ENCODE results near the gene AP3S2. TPM values are rescaled to one million over a fixed set of nuclear protein-coding genes. Genes with fewer than 3 reads are reported as not detected.

The AP3S2 gene
- total RNA-seq, 2 donors from 2014 or later: 54.0 to 59.3 TPM

DNA sequence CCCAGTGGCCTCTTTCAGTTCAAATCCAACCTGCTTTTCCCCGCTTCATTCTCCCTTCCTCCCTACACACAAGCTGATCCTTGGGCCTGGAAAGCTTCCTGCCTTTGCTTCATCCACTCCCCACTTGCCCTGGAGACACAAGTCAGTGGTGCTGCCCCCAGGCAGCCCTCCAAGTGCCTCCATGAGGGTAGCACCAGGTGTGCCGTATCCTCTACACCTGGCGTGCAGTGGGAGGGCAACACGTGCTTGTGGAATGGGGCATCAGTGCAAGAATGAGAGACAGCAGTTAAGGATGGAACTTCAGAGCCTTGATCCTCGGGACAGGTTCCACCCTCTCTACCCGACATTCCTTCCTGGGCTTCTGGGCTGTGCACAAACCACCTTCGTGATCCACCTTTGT lies 83.0 kb downstream of the AP3S2 start:
- DNase-seq (no peak), ATAC-seq (no peak)
- intact Hi-C loops (cut with DNase I, micrococcal nuclease): no loop called here

DNA sequence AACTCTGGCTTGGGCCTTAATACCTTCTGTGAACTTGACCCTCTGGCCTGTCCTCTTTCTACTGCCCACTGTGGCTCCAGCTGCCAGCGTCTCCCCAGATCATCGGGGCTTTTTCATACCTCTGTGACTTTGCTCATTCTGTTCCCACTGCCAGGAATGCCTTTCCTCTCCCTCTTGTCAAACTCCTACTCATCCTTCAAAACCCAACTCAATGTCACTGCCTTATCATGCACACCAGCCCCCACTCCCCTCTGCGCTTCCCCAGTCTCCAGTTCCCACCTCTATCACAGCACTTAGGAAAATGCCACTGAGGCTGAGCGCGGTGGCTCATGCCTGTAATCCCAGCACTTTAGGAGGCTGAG lies 84.0 kb downstream of the AP3S2 start:
- ATAC-seq (no peak), DNase-seq (no peak)
- intact Hi-C loops (cut with DNase I, micrococcal nuclease): no loop called here

DNA sequence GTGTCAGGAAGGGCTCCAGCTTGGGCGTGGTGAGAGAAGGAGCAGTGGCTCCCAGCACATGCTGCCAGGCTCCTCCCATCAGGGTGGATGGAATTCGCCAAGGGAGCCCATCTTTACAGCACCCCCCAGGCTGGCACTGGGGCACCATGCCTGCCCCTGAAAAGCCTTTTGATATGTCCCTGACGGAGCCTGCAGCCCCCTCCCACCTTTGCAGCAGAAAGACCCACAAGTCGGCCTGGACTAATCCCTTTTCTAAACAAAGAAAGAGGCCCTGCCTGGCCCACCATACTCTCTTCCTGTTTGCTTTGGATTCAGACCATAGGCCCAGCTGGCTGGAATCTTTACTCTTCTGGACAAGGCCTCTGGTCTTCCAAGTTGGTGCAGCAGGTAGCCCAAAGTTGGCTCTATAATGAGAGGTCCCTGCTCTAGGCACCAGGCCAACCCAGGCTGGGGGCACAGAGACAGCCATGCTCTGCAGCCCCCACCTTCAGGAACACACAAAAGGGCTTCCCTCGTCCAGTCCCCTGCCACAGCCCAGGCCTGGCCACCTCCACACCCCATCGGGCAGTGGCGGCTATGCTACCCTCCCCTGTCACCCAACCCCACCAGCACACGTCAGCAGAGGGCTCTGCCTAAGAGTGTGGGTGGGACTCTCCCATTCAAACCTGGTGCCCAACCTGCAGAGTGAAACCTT lies 84.6 kb downstream of the AP3S2 start:
- ATAC-seq (no peak), DNase-seq (no peak)
- intact Hi-C loops (cut with DNase I, micrococcal nuclease): no loop called here

DNA sequence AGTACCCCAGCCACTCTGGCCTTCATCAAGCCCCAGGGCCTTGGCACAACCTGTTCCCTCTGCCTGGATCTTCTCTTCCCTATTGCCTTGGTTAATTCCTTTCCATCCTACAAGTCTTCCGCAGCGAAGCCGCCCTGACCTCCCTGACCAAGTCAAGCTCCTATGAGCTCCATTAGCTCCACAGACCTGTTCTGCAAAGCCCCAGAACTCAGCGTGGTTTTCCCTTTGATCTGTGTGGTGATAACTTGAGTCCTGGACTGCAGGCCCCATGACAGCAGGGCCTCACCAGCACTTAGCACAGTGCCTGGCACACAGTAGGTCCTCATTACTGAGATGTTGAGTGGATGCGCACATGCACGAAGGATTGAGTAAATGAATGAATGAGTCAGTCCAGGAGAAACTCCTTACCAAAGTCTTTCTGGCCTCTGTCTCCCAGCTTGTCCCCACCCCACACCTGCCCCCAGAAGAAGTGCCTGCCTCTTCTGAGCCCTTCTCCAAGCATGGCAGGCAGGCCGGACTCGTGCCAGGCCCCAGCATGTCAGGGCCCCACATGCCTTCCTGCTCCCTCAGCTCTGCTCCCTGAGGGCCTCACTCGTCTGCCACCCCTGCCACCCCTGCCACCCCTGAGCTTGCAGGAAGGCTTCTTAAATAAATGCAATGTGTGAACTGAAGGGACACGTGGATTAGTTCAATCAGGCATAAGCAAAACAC lies 85.5 kb downstream of the AP3S2 start:
- ATAC-seq (no peak), DNase-seq (no peak)
- intact Hi-C loops (cut with DNase I, micrococcal nuclease): no loop called here

DNA sequence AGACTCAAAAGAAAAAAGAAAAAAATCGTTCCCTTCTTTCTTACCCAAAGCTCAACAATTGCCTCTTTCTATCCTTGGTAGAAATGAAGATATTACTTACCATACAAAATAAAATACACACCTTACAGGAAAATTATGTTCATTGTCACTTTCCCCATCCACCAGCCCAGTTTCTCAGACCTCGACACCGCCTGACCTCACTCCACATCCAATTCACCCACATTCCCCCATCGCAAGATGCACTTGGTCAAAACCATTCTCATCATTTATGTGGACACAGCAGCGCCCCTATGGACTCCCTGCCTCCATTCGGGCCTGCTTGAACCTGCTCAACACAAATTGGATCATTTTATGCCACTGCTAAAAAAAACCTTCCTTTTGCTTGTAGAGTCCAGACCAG lies 86.1 kb downstream of the AP3S2 start:
- no peak for DNase-seq
- ATAC-seq: no peak
- intact Hi-C loops (cut with DNase I, micrococcal nuclease): no loop called here

DNA sequence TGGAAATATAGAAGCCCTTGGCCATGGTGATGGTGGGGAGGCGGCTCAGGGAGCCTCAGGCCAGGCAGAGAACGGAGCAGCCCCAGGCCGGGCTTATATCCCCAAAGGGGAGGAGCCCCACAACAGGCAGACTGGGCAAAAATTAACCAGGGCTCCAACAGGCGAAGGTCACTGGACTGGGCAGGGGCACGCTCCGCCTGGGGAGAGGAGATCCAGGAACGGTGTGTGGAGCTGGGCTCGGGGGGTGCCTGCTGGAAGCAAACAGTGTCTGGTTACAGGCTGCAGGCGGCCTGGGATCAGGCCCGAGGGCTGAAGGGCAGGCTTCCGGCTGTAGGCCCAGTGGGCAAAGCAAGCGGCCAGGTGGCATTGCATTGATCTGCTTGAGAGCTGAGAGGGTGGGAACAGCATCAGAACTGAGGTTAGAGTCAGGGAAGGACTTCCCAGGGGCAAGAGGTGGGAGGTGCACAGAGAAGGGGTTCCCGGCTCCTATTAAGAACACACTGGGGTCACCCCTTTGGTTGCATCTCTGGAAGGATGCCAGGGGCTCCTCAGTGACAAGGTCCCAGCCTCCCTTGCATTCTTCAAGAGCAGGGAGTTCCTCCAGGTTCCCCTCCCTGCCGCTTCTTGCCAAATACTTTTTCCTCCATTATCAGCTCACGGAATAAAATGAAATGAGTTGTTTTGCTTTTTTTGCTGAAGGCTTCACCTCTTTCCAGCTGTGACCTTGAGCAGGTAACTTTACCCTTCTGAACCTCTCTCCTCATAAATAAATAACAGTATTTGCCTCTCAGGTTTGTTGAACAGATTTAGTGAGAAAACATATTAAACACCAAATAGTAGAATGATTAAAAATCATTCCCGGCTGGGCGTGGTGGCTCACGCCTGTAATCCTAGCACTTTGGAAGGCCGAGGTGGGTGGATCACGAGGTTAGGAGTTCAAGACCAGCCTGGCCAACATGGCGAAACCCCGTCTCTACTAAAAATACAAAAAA lies 86.9 kb downstream of the AP3S2 start:
- intact Hi-C loops (cut with DNase I, micrococcal nuclease): no loop called here
- peak; percentile 84 for ATAC-seq
- DNase-seq: peak in 1 of 2 donors; percentile 39

DNA sequence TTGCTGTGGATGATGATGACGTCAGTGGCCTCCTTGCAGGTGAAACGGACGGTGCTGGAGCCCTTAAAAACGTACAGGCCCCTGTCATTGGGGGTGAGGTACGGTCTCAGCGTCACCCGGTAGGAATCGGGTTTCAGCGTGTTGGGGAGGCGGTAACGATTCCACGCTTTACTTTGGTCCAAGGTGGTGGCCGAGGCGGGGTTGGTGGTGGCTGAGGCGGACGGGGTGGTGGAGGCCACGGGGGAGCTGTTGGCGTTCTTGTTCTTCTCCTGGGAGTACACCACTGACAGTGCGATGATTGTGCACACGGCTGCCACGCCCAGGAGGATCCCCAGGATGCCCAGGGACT lies 87.6 kb downstream of the AP3S2 start:
- DNase-seq: no peak
- no peak for ATAC-seq
- intact Hi-C loops (cut with DNase I, micrococcal nuclease): no loop called here

DNA sequence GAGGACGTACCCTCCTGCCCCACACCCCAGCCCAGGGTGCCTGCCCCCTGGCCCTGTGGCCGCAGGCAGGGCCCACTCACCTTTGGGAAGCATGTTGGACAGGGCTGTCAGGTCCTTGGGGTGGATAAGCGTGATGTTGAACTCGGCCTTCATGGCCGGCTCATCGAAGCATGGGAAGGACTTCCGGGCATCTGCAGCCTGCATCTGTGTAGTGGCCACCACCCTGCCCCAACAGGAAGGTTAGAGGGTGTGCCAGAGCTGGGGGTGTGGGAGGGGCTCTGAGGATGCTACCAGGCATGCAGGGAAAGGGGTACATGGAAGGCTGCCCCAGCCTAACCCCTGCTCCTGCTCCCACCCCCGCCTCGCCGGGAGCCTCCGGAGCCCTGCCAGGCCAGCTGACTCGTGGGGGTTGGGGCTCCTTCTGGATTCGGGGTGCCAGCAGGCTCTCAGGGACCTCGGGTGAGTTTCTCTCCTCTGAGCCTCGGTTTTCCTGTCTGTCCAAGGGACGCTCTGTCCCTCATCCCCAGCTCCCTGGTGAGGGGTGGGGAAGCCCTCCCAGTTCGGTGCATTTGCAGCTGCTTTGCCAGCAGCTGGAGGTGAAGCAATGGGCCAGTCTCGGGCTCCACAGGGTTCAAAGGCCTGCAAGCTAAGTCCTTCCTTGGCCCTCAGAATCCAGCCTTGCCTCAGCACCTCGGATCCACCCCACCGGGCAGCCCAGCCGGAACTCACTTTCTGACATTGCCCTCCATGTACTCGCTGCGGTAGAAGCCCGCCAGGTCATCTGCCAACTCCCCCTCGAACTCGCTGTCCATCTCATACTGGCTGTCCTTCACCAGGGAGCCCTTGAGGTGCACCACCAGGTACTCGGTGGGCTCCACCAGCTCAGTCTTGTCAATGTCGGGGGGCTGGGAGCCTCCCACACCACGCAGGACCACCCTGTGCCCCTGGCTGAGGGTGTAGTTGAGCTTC lies 88.3 kb downstream of the AP3S2 start:
- ATAC-seq (no peak), DNase-seq (no peak)
- intact Hi-C loops (cut with DNase I, micrococcal nuclease): no loop called here

DNA sequence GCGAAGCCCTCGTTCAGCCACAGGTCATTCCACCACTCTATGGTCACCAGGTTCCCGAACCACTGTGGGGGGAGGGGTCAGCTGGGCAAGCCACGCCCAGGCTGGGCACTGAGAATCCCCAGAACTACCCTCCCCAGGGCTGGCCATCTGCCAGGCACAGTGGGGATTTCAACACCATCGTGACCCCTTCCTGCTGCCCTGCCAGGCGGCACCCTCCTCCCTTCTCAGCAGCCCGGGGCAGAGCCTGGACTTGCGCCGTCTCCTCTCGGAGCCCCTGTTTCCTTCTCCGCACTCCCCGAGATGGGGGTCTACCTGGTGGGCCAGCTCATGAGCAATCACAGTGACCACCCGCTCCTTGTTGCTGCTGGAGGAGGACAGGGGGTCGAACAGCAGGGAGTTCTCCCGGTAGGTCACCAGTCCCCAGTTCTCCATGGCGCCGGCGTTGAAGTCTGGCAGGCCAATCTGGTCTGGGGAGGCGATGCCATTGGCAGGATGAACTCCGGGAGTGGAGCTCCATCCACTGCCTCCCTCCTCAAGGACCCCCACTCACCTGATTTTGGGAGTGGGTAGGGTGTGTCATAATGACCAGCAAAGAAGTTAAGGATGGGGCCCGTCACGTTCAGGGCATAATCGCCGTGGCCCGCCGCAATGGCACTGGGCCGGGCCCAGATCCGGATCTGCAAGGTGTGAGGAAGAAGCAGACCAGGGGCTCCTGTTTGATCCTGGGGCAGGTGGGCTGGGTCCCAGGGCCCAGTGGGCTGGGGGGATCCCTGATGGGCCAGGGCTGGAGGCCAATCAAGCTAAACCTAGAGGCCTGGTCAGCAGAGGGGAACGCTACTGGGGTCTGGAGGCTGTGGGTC lies 89.6 kb downstream of the AP3S2 start:
- ATAC-seq: no peak
- no peak for DNase-seq
- intact Hi-C loops (cut with DNase I, micrococcal nuclease): no loop called here

DNA sequence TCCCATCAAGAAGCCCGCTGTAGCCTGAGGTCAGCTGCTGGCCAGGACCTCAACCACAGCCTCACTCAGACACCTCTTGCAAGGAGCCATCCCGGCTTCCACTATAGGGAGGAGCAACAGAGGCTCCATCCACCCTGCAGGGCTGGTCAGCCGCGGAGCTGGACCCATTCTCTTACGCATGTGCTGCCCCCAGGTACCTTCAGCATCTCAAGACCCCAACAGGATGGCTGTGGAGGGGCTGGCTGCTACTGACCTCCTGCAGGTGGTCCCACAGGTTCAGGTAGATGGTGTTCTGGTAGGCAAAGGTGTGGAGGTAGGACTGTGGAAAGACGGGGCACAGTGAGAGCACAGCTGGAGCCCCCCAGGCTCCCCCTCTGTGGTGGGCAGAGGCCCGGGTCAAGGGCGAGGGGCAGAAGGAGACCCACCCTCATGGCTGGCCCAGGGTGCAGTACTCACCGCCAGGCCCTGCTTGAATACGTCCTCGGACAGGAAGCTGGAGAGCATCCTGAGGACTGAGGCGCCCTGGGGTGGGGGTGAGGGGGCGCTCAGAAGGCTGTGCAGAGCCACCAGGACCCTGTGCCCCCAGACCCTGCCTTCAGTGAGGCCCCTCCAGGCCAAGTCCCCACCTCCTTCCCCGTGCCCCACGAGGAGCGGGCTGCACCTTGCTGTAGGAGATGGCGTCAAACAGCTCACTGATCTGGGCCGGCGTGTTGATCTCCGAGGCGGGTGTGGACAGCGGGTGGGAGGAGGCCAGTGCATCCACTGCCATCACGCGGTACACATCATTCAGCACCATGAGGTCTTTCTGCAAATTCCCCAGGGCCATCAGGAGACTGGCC lies 90.6 kb downstream of the AP3S2 start:
- ATAC-seq (no peak), DNase-seq (no peak)
- intact Hi-C loops (cut with DNase I, micrococcal nuclease): no loop called here

DNA sequence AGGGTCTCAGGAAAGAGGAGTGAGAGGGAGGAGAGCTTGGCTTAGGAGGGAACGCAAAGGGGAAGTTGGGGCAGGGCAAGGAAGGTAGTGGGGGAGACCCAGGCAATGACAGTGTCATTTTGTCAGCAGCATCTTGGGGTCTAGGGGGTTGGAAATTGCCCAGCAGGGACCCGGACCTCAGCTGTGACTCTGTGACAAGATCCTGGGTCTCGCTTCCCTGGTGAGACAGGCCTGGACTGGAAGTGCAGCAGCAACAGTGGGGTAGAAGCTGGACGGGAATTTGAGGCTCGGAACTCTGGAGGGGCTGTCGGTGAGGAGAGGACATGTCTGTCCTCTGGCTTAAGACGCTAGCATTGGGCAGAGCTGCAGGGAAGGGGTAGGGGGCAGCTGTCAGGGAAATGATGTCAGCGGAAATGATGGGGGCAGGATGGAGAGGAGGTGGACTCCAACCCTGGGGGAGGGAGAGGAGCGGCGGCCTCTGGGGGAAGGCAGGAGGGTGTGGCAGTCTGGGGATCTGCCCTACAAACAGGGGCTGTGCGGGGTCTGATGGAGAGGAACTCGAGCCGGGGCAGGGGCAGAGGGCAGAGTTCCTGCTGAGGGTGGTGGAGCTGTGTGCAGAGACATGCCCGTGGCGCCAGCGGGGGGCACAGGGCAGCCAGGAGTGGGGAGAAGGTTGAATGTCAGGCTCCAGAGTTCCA lies 91.4 kb downstream of the AP3S2 start:
- intact Hi-C loops (cut with DNase I, micrococcal nuclease): no loop called here
- ATAC-seq (no peak), DNase-seq (no peak)

DNA sequence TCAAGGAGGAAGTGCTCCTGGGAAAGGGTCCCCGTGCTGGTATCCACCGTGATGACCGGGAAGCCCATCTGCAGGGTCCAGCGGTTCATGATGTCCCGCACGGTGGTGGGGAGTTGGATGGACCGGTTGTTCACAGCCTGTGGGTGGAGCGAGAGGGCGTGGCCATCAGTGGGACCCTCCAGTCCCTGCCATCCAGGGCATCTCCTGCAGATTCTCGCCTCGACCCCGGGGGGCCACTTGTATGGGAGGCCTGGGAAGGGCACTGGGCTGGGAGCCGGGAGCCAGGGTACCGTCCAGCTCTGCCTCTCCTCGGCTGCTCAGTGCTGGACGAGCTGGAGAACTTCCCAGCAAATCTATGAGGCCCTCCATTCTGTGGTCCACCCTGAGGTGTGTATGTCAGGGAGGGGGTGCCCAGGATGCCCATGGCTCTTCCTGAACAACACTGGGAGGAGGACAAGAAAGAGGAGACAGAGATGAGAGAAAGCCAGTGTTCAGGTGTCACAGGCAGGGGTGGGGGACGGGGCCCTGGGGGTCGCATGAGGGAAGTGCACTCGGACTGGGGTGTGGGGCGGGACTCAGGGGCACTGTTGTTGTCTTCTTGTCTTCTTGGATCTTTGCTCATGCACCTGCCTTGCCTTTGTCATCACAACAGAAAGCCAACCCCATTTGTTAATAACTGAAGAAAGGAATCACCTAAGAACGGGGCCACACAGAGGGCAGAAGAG lies 92.2 kb downstream of the AP3S2 start:
- DNase-seq (no peak), ATAC-seq (no peak)
- intact Hi-C loops (cut with DNase I, micrococcal nuclease): no loop called here

DNA sequence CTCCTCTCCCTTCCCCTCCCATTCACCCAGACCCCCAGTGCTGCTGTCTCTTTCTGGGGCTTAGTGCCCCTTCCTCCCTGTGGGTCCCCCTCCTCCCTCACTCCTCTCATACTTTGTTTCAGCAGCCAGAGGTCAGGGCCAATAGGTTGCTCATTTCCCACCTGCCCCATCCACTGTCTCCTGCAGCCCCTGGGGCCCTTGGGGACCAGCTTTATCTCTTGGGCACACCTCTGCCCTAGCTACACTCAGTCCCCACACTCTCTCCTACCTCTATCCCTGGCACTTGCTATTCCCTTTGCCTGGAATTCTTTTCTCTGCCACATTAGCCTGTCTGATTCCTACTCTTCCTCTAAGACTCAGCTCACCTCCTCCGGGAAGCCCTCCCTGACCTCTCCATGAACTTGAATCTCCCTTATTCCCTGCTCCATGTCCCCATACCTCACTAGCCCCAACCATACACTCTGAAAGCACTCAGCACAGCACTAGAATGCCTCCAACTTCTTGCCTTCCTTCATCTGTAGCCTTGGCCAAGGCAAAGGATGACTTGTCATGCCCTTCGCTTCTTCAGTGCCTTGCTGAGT lies 93.8 kb downstream of the AP3S2 start:
- intact Hi-C loops (cut with DNase I, micrococcal nuclease): no loop called here
- DNase-seq (no peak), ATAC-seq (no peak)

DNA sequence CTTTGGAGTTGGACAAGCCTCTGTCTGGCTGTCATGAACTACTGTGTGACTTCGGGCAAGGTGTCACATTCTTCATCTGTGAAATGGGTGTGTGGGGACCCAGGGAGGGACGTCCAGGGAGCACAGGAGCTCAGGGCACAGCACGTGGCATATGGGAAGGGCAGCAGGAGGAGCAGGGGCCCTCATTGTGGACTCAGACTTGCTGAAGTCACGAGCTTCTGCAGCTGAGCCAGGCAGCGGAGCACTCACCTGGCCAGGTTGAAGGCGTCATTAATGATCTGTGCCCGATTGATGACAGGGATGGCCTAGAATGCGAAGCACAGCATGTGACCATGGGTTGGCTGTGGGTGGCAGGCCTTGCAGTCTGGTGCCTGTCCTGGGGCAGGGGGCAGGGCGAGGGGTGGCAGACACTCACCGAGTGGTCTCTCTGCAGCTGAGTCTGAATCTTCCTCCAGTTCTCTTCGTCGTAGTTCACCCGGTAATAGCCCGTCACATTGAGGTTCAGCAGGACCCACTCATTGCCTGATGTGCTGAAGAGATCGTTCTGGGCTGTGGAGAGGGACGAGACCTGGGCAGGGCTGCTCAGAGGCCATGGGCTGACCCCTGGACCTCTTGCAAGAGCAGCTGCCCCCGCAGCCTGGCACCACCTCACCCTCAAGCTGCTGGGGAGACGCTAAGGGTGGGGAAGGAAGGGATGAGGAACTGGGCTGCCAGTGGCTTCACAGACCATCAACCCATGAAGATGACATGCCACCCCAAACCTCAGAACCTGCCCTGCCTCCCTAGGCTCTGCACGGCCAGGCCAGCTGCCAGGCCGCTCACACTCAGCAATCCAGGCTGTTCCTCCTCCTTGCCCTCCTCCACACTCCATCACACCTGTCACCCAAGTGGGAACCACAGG lies 94.5 kb downstream of the AP3S2 start:
- intact Hi-C loops (cut with DNase I, micrococcal nuclease): no loop called here
- no peak for DNase-seq
- no peak for ATAC-seq

Measured in left colon (tissue), 2 donors.